Endometrial microvascular endothelial cells (primary cell): ENCODE measurements around the gene TTBK1. TPM values are rescaled to one million over a fixed set of nuclear protein-coding genes. Genes with fewer than 3 reads are reported as not detected.

ENCODE experiments used
- in situ Hi-C: cut with HindIII; loops from 2 replicates; pipeline ENCODE4 v1.10.0; 2017; ENCODE audit warnings: low sequenced_read_pairs, low pct_unique_long_range_greater_than_20kb; ENCODE audit errors: inconsistent ontology term
- total RNA-seq: library from RNA; depleted of rRNA; stranded (reverse); fragments of >200 nt; gene quantifications from one replicate; pipeline ENCODE4 v1.2.3, GENCODE V29; 2015; ENCODE audit errors: inconsistent ontology term

TTBK1 gene
- total RNA-seq, 1 donor from 2014 or later: not detected

DNA sequence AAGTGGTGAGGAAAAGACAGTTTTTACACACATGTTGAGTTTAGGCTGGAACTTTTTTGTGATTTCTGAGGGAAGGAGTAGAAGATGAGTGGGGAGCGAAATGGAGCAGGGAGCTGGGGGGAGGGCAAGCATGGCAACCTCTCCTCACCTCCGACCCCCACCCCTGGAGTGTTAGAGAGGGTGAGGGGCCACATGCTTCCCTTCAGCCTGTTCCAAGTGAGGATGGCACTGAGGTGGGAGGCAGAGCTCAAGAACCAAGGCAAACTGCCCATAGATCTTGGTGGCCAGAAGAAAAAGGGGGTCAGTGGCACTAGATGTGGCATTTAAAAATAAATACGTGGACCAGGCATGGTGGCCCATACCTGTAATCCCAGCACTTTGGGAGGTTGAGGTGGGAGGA, 4.8 kb downstream of the TTBK1 start:
- in situ Hi-C loops: no loop called here

- in situ Hi-C loops: no loop called here
Measured at GRCh38 chr6:43248791-43249190, 5.5 kb downstream of the TTBK1 start.

GRCh38 chr6:43250992-43251373, 7.7 kb downstream of the TTBK1 start:
- in situ Hi-C loops: no loop called here

DNA sequence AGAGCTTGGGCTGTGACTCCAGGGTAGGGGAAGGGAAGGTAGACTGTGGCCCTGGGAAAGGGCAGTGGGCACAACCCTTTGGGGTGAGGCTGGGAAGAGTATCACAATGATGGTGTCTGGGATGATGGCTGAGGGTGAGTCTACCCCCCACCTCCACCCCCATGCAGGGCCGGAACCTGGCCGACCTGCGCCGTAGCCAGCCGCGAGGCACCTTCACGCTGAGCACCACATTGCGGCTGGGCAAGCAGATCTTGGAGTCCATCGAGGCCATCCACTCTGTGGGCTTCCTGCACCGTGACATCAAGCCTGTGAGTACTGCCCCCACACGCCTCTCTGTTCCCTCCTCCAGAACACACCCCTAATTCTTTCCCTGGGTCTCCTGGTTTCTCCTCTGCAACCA, 10.1 kb downstream of the TTBK1 start:
- in situ Hi-C loops: no loop called here

DNA sequence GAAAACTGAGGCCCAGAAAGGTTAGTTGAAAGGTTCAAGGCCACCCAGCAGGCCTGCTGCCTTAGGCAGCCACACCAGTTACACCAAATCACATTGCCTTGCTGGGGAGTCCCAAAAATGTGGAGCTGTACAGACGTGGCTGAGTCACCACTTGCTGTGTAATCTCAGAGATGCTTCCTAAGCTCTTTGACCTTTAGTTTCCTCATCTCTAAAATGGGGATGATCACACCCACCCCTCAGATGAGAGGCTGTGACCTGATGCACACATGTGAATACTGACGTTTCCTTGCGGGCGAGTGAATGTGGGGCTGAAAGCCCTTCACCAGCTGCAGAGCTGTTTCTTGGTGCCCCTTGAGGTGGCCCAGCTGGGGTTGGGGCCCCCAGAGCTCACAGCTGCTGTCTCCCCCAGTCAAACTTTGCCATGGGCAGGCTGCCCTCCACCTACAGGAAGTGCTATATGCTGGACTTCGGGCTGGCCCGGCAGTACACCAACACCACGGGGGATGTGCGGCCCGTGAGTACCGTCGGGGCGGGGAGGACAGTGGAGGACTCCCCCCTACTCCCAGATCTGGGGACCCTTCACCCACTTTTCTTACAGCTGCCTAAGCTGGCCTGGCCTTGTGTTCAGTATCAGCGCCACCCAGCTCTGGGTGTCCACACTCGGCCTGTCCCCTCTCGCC, 11.0 kb downstream of the TTBK1 start:
- in situ Hi-C loops: no loop called here

- in situ Hi-C loops: no loop called here
Measured at GRCh38 chr6:43254846-43255245, 11.6 kb downstream of the TTBK1 start.

DNA sequence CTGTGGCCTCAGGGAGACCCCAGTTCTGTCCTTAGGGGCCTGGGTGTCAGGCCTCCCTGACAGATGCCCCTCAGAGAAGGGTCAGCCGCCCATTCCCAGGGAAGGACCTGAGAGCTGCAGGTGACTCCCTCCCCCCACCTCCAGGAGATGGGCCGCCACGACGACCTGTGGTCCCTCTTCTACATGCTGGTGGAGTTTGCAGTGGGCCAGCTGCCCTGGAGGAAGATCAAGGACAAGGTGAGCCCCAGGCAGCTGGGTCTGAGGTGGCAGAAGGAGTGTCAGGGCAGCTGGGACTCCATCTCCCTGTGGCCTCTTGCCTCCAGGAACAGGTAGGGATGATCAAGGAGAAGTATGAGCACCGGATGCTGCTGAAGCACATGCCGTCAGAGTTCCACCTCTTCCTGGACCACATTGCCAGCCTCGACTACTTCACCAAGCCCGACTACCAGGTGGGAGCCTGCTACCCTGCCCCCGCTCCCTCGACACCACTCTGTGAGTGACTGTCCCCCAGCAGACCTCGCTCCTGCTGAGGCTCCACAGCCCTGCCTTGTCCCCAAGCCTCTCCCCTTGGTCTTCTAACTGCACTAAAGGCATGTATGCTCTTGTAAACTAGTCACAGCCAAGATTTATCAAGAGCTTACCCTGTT, 12.2 kb downstream of the TTBK1 start:
- in situ Hi-C loops: no loop called here

- in situ Hi-C loops: no loop called here
Measured at GRCh38 chr6:43256670-43257366, 13.5 kb downstream of the TTBK1 start.

GRCh38 chr6:43257367-43258145, 14.3 kb downstream of the TTBK1 start:
- in situ Hi-C loops: no loop called here

DNA sequence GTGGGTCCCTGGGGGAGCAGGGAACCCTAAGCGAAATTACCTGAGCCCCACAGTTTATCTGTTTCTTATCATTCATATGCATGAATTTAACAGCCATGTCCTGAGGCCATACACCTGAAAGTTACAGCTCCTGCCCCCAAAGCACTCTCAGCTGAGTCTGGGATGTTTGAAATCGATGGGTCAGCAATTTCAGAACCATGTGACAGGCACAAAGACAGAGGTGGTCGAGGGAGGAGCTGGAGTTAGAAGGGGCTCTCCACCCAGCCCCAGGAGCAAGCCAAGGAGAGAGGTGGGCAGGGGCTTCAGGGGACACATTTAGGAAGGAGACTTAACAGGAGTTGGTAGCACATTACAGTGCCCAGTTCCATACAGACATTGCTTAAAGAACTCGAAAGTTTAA, 14.9 kb downstream of the TTBK1 start:
- in situ Hi-C loops: no loop called here

- in situ Hi-C loops: no loop called here
Measured at GRCh38 chr6:43258807-43259686, 15.8 kb downstream of the TTBK1 start.

- in situ Hi-C loops: no loop called here
Measured at GRCh38 chr6:43260791-43261190, 17.5 kb downstream of the TTBK1 start.

GRCh38 chr6:43261198-43261597, 17.9 kb downstream of the TTBK1 start:
- in situ Hi-C loops: no loop called here

GRCh38 chr6:43262000-43262779, 18.9 kb downstream of the TTBK1 start:
- in situ Hi-C loops: no loop called here

DNA sequence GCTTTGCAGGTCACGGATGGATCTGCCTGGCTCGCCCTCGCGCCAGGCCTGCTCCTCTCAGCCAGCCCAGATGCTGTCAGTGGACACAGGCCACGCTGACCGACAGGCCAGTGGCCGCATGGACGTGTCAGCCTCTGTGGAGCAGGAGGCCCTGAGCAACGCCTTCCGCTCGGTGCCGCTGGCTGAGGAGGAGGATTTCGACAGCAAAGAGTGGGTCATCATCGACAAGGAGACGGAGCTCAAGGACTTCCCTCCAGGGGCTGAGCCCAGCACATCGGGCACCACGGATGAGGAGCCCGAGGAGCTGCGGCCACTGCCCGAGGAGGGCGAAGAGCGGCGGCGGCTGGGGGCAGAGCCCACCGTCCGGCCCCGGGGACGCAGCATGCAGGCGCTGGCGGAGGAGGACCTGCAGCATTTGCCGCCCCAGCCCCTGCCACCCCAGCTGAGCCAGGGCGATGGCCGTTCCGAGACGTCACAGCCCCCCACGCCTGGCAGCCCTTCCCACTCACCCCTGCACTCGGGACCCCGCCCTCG, 19.6 kb downstream of the TTBK1 start:
- in situ Hi-C loops: no loop called here

DNA sequence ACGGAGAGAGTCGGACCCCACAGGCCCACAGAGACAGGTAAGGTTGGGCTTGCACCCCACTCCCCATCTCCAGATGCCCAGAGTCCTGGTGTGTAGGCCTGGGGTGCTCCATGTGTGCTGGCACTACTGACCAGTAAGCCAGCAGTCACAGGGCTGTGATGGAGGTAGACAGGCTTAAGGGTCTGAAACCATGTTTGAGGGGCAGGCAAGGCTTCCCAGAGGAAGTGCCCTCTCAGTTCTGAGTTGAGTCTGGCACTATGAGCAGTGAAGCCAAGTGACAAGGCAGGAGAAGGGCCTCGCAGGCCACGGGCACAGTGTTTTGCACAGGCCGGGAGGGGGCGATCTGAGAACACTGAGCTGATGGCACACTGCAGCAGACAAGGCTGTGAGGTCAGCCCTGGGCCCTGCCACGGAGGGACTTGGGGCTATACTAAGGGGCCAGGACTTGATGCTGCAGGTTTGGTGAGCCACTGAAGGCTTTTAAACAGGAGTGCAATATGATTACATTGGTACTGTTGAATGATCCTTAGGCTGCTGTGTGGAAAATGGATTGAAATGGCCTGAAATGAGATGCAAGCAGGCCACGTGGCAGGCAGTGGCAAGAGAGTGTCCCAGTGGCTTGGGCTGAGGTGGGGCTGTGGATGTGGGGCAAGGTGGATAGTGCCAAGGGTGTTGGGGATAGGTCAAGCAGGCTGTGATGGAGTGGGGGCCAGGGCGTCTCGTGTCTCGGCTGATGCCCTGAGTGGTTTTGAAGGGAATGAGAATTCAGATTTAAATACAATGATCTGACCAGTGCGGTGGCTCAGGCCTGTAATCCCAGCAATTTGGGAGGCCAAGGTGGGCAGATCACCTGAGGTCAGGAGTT, 20.3 kb downstream of the TTBK1 start:
- in situ Hi-C loops: no loop called here
